HepG2 (cell line): ENCODE results near the gene EPHB3. TPM values are rescaled to one million over a fixed set of nuclear protein-coding genes. Genes with fewer than 3 reads are reported as not detected.

Experiments used
- ATAC-seq: fragments of 200-7000 bp; cut with Tn5 transposase; 3 replicates; pipeline ENCODE4 v1.9.1; 2020; ENCODE audit warnings: mild to moderate bottlenecking, moderate library complexity
- Bru-seq: library from RNA; stranded (reverse); fragments of 400-500 nt; gene quantifications from one replicate; lab custom pipeline; 2021; lab: Mats Ljungman, UMichigan
- BruChase-seq, 2 experiments: library from RNA; stranded (reverse); fragments of 400-500 nt; gene quantifications; one replicate each; lab custom pipeline; 2021; lab: Mats Ljungman, UMichigan
- BruUV-seq: library from RNA; stranded (reverse); fragments of 400-500 nt; replicated peaks from 2 replicates; lab custom pipeline; 2021; lab: Mats Ljungman, UMichigan
- CTCF ChIA-PET: fragments of 300-600 bp; formaldehyde crosslinking; extraction: SDS; loops from one replicate; lab custom pipeline; 2021; ENCODE audit warnings: low total read pairs, inconsistent platforms, low intra/inter-chr PET ratio; lab: Yijun Ruan, JAX
- POLR2A ChIA-PET: fragments of 350-600 bp; sonication (Branson Sonifier 250); formaldehyde crosslinking; loops from one replicate; lab custom pipeline; 2020; ENCODE audit warnings: antibody characterized with exemption, inconsistent platforms; lab: Yijun Ruan, JAX
- DNase-seq: peaks from one replicate; pipeline ENCODE4 v3.0.0-alpha.2; 2015; ENCODE audit warnings: low spot score
- FAIRE-seq: peaks from 3 replicates; lab custom pipeline; 2011; peaks lifted over from hg19 to GRCh38; lab: Jason Lieb, UNC
- H2AFZ ChIP-seq: one replicate; pipeline ENCODE4 v1.6.1; 2011; ENCODE audit warnings: low read length, inconsistent platforms
- H3K27ac ChIP-seq: fragments of 300-600 bp; 3 replicates; pipeline ENCODE4 v1.8.0; 2011; ENCODE audit warnings: mixed run types, mild to moderate bottlenecking, mixed read lengths, low read length, inconsistent platforms; ENCODE audit not compliant: insufficient read depth; ENCODE audit errors: extremely low read length
- H3K27me3 ChIP-seq, 2 experiments: fragments of 200-600 bp in 1 of 2; 2 replicates in 1 of 2; 3 replicates in 1 of 2; pipeline versions ENCODE4 v1.6.0 to v1.8.0; 2011; ENCODE audit warnings: low read length in 2 of 2, mild to moderate bottlenecking in 2 of 2, moderate library complexity in 2 of 2, inconsistent platforms in 1 of 2; ENCODE audit not compliant: insufficient read depth in 2 of 2, control insufficient read depth in 1 of 2
- H3K36me3 ChIP-seq, 2 experiments: fragments of 200-600 bp in 1 of 2; replicated peaks in 1 of 2; 2 replicates in 1 of 2; 3 replicates in 1 of 2; pipeline versions ENCODE4 v1.5.1 to v1.8.0; 2011; ENCODE audit warnings: low read length in 2 of 2, inconsistent platforms in 1 of 2; ENCODE audit not compliant: insufficient read depth in 2 of 2, control insufficient read depth in 1 of 2
- H3K4me1 ChIP-seq: 2 replicates; pipeline ENCODE4 v1.5.1; 2012; ENCODE audit warnings: low read length, inconsistent platforms; ENCODE audit not compliant: insufficient read depth
- H3K4me2 ChIP-seq: 2 replicates; pipeline ENCODE4 v1.6.0; 2011; ENCODE audit warnings: low read depth, low read length, inconsistent platforms
- H3K4me3 ChIP-seq, 3 experiments: fragments of 200-600 bp in 1 of 3; sonication (generic), shearing (Covaris generic) in 1 of 3; replicated peaks in 1 of 3; 2 replicates each; pipeline ENCODE4 v1.5.1; 2011 to 2016; ENCODE audit warnings: low read length in 3 of 3, inconsistent platforms in 2 of 3, low read depth in 2 of 3, mild to moderate bottlenecking in 2 of 3, control low read depth in 1 of 3, mixed read lengths in 1 of 3; ENCODE audit not compliant: insufficient read depth in 1 of 3
- H3K79me2 ChIP-seq: one replicate; pipeline ENCODE4 v1.6.1; 2011; ENCODE audit warnings: low read length, inconsistent platforms; ENCODE audit not compliant: insufficient read depth
- H3K9ac ChIP-seq: 2 replicates; pipeline ENCODE4 v1.6.0; 2011; ENCODE audit warnings: mild to moderate bottlenecking, low read depth, low read length, inconsistent platforms; ENCODE audit not compliant: insufficient read depth
- H3K9me3 ChIP-seq: 2 replicates; pipeline ENCODE4 v1.5.1; 2012; ENCODE audit warnings: mild to moderate bottlenecking, low read length
- H4K20me1 ChIP-seq: 2 replicates; pipeline ENCODE4 v1.6.0; 2011; ENCODE audit warnings: inconsistent platforms, mild to moderate bottlenecking, low read length, moderate library complexity; ENCODE audit not compliant: insufficient read depth
- NR2F2 ChIP-seq: IDR thresholded peaks from 2 replicates; pipeline ENCODE4 v1.6.1; 2012; ENCODE audit warnings: low read depth, inconsistent platforms, borderline replicate concordance
- PHB2 ChIP-seq: fragments of 450-650 bp; IDR thresholded peaks from 2 replicates; pipeline ENCODE4 v1.6.1; 2018; ENCODE audit not compliant: partially characterized antibody
- SKIL ChIP-seq: sonication (generic); formaldehyde crosslinking; IDR thresholded peaks from 2 replicates; pipeline ENCODE4 v1.8.0; 2022; ENCODE audit warnings: missing genetic modification reagents, mild to moderate bottlenecking, moderate library complexity, borderline replicate concordance
- U2AF1 ChIP-seq: fragments of 200-400 bp; formaldehyde crosslinking; optimal IDR thresholded peaks from 2 replicates; pipeline ENCODE3; 2017; ENCODE audit warnings: mild to moderate bottlenecking, low read depth, low read length
- UBTF ChIP-seq: sonication (generic); formaldehyde crosslinking; IDR thresholded peaks from 2 replicates; pipeline ENCODE4 v1.4.0; 2020; ENCODE audit warnings: mild to moderate bottlenecking, missing genetic modification reagents
- ZNF609 ChIP-seq: sonication (generic); formaldehyde crosslinking; IDR thresholded peaks from 2 replicates; pipeline ENCODE4 v1.4.0; 2020; ENCODE audit warnings: mild to moderate bottlenecking, missing genetic modification reagents, borderline replicate concordance
- WGBS: methylation state at CpG from one replicate; pipeline ENCODE4 v1.1.6; 2017; ENCODE audit warnings: low lambda C conversion rate; 5-methylcytosine and 5-hydroxymethylcytosine counted together
- in situ Hi-C: cut with HindIII; loops from 2 replicates; pipeline ENCODE4 v1.10.0; 2017; ENCODE audit warnings: low pct_unique_long_range_greater_than_20kb; ENCODE audit not compliant: extremely low pct_ligation_motif_present
- intact Hi-C: fragments of 100-400 bp; cut with micrococcal nuclease; formaldehyde crosslinking; loops from one replicate; pipeline ENCODE4 v1.10.0; 2022; ENCODE audit not compliant: unreplicated experiment
- long read RNA-seq, 2 experiments: library from RNA in 1 of 2; library from polyadenylated mRNA in 1 of 2; stranded (forward) in 1 of 2; unstranded in 1 of 2; transcript quantifications; one replicate each; pipeline ENCODE4 v2.0.0, GENCODE V29; 2019 to 2022
- polyA minus RNA-seq, 3 experiments: library from RNA; depleted of rRNA, polyadenylated mRNA; stranded (reverse); fragments of >200 nt; gene quantifications; 2 replicates each; pipeline ENCODE4 v1.2.3, GENCODE V29; 2011; ENCODE audit warnings: low replicate concordance in 1 of 3
- polyA plus RNA-seq, 8 experiments: library from polyadenylated mRNA; depleted of rRNA in 3 of 8; stranded (reverse) in 7 of 8; unstranded in 1 of 8; fragments of >200 nt; fragmentation: Illumina TruSeq in 4 of 8; extraction: Trizol in 4 of 8; gene quantifications; 2 replicates each; pipeline versions ENCODE4 v1.2.1 to v1.2.3, GENCODE V29; 2011 to 2016; ENCODE audit warnings: low read depth in 4 of 8, missing spikeins in 1 of 8, mixed read lengths in 1 of 8; ENCODE audit not compliant: insufficient read depth in 1 of 8
- total RNA-seq, 5 experiments: library from RNA; depleted of rRNA; stranded (reverse); fragments of >200 nt; fragmentation: Illumina TruSeq; extraction: Trizol; gene quantifications; 2 replicates each; pipeline ENCODE4 v1.2.3, GENCODE V29; 2016; ENCODE audit warnings: low read depth in 1 of 5

The EPHB3 gene
- total RNA-seq (2016; rRNA removed; fragmentation: Illumina TruSeq; extraction: Trizol) (not detected in 2 replicates), polyA plus RNA-seq (2011; rRNA removed) (0.01 TPM in 2 replicates), polyA minus RNA-seq (2011; rRNA and poly(A)+ RNA removed; ENCODE audit: low replicate concordance) (2.1 TPM in 1 of 2 replicates, not detected in the other), Bru-seq, nascent RNA (percentile 17 among the genes with signal in this experiment), BruChase-seq, experiment 1, labeled RNA remaining after a 6-hour chase (percentile 9 among the genes with signal in this experiment), BruChase-seq, experiment 2, labeled RNA remaining after a 2-hour chase (percentile 15 among the genes with signal in this experiment)
- total RNA-seq (2016; cell fraction: cytosol; rRNA removed; fragmentation: Illumina TruSeq; extraction: Trizol; ENCODE audit: low read depth) = not detected in 2 replicates
- total RNA-seq (2016; cell fraction: insoluble cytoplasmic fraction; rRNA removed; fragmentation: Illumina TruSeq; extraction: Trizol) = not detected in 2 replicates
- total RNA-seq (2016; cell fraction: membrane; rRNA removed; fragmentation: Illumina TruSeq; extraction: Trizol) = 0.17 TPM in 1 of 2 replicates, not detected in the other
- total RNA-seq (2016; cell fraction: nucleus; rRNA removed; fragmentation: Illumina TruSeq; extraction: Trizol) = 0.09 TPM in 2 replicates
- 0.03 TPM in 1 of 2 replicates, not detected in the other for polyA plus RNA-seq (2011; cell fraction: cytosol; rRNA removed)
- polyA plus RNA-seq (2011; cell fraction: nucleus; rRNA removed) = 0.09 and 0.11 TPM in 2 replicates
- not detected in 2 replicates for polyA plus RNA-seq (2012)
- polyA plus RNA-seq (2016; cell fraction: cytosol; fragmentation: Illumina TruSeq; extraction: Trizol; ENCODE audit: low read depth) = not detected in 2 replicates
- polyA plus RNA-seq (2016; cell fraction: insoluble cytoplasmic fraction; fragmentation: Illumina TruSeq; extraction: Trizol; ENCODE audit: low read depth) = not detected in 2 replicates
- polyA plus RNA-seq (2016; cell fraction: membrane; fragmentation: Illumina TruSeq; extraction: Trizol; ENCODE audit: low read depth) = 0.14 TPM in 1 of 2 replicates, not detected in the other
- polyA plus RNA-seq (2016; cell fraction: nucleus; fragmentation: Illumina TruSeq; extraction: Trizol; ENCODE audit: insufficient read depth, low read depth) = 0.13 TPM in 1 of 2 replicates, not detected in the other
- polyA minus RNA-seq (2011; cell fraction: cytosol; rRNA and poly(A)+ RNA removed) = not detected in 2 replicates
- not detected in 2 replicates for polyA minus RNA-seq (2011; cell fraction: nucleus; rRNA and poly(A)+ RNA removed)
- long read RNA-seq, experiment 1 = 0 reads
- long read RNA-seq, experiment 2 = 0 reads

- in situ Hi-C loops (no loop called here), intact Hi-C loops (loop anchor here (1.0 kb wide), 3 partner anchors 187 to 242 kb away; no protein-coding TSS in a partner anchor)
- ChIA-PET CTCF (interaction anchor here (1.6 to 1.8 kb wide), 3 partner anchors 166 to 242 kb away, joined by 6 to 16 read pairs (median 9); no protein-coding TSS in a partner anchor), POLR2A (interaction anchor here (0.7 to 1.4 kb wide), 2 partner anchors 150 to 163 kb away, joined by 3 to 11 read pairs; partner anchors contain the start of gene MAGEF1)
- H3K27me3 ChIP-seq = peaks cover 12 to 84% of the 10 kb centered on the region in 2 experiments
- peak within 1 kb of the TSS; percentile 43 to 68 (median 50); a peak in 5 of 6 replicates for H3K4me3 ChIP-seq
- H2AFZ ChIP-seq = no peak within 1 kb of the TSS
- no peaks in the 10 kb centered on the region for H4K20me1 ChIP-seq
- no peaks in the 10 kb centered on the region for H3K9me3 ChIP-seq
- 5% methylated on average over 39 of the region's 62 CpGs for WGBS
- no peak within 1 kb of the TSS for H3K9ac ChIP-seq
- DNase-seq (peak; percentile 92), FAIRE-seq (peak; percentile 60), ATAC-seq (peak; percentile 95)
- no TSS peak for BruUV-seq
- H3K27ac ChIP-seq = no peak within 1 kb of the TSS
- no peaks in the 10 kb centered on the region for H3K36me3 ChIP-seq
- H3K4me1 ChIP-seq = peaks cover 27% of the 10 kb centered on the region
- peak within 1 kb of the TSS; percentile 76 for H3K4me2 ChIP-seq
- H3K79me2 ChIP-seq = no peaks in the 10 kb centered on the region
- TF ChIP-seq U2AF1 = no peak
- TF ChIP-seq NR2F2 = no peak
- no peak for TF ChIP-seq SKIL (CRISPR knock-in tag)
- TF ChIP-seq PHB2 = no peak
- TF ChIP-seq ZNF609 (CRISPR knock-in tag) = no peak
- TF ChIP-seq UBTF (CRISPR knock-in tag) = peak; percentile 45; the same call in 1 of the 2 replicates
Measured at GRCh38 chr3:184561061-184561912, at the start of gene EPHB3. TSS of gene EPHB3 (plus strand) at chr3:184561785. CDS start at chr3:184562236, 451 bp downstream.
